Measurements from ENCODE around the gene NBAS.

Gene NBAS

DNA sequence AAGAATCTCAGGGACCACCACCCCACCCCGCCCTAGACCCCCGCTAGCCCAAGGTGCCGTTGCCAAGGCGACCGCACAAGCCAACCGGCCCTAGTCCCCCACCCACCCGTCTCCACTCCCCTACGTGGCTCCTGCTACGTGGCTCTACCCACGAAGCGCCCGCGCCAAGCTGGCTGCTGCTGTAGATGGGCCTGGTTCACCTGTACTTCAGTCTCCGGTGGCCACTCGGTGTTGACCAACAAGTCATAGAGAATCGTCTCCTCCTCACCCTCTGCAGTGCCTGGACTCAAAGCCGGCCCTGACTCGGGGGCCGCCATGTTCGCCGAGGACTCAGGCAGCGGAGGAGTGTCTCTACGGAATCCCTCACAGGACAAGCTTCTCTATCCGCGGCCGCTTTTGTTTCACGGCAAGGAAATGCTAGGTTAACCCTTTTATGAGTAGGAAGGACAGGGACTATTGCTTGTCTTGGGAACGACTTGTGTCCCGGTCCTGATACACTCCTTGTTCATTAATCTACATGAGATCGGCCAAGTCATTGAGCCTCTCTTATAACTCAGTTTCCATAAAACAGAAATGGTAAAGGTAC is at the start of gene NBAS:
NBAS (minus strand) TSS at position 347 of the 586 bp plus-strand sequence; CDS start at position 317, 30 bp downstream.
- DNase-seq: peak; percentile 87

DNA sequence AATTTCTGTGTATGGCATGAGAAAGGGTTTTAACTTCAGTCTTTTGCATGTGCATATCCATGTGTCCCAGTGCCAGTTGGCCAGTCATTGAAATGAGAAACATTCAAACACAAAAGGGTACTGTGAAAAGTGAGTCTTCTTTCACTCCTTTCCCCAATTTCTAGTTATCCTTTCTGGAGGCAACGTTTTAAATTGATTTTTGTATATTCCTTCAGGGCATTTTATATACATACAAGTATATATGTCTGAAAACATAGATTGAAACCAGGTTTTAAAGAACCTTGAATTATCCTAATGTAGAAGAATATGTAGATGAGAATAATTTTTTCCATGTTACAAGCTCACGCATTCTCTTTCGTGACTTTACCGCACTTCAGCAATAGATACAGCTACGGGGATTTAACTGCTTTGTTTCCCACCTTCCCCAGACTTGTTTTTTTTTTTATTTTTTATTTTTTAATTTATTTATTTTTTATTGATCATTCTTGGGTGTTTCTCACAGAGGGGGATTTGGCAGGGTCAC is 49.4 kb upstream of the NBAS start:
- DNase-seq: no peak

GRCh38 chr2:15609341-15610042 is 48.4 kb upstream of the NBAS start:
- DNase-seq: no peak

DNA sequence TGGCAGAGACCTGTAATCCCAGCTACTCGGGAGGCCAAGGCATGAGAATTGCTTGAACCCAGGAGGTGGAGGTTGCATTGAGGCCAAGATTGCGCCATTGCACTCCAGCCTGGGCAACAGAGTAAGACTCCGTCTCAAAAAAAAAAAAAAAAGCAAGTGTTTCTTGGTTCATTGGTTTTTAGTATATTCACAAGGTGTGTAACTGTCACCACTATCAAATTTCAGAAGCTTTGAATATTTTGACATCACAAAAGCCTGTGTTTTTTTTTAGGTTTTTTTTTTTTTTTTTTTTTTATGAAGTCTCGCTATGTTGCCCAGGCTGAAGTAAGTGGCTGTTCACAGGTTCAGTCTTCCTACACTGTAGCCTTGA is 47.2 kb upstream of the NBAS start:
- DNase-seq: no peak

GRCh38 chr2:15607709-15608391 is 46.7 kb upstream of the NBAS start:
- DNase-seq: no peak

DNA sequence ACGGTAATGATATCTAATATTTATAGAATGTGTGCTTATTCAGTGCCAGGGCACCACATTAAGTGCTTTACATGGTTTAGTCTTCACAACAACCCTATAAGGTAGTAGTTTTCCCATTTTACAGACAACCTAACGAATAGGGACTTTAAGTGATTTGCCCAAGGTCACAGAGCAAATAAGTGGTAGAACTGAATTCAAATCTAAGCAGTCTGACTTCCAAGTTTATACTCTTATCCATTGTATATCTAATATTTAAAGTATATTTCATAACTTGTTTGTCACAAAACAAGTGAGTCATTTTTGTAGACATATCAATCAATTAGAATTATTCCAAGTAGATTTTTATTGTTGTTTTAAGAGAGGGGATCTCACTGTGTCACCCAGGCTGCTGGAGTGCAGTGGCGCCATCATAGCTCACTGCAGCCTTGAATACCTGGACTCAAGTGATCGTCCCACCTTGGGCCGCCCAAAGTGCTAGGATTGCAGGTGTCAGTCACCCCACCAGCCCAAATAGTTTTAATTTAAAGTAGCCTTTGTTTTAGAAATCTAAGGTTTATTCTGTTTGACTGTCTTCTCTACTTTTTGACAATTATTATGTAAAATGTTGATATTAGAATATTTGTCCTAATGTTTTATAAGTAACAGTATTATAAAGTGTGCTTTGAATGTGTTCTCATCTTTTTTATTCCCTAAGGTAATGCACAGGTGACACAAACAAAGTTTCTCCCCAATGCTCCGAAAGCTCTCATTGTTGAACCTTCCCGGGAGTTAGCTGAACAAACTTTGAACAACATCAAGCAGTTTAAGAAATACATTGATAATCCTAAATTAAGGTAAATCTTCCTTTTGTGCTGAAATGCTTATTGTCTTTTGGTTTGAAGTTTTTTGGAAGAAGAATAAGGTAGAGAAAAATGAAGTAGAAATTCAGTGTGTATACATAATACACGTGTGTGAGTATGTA is 45.6 kb upstream of the NBAS start:
- DNase-seq: no peak

DNA sequence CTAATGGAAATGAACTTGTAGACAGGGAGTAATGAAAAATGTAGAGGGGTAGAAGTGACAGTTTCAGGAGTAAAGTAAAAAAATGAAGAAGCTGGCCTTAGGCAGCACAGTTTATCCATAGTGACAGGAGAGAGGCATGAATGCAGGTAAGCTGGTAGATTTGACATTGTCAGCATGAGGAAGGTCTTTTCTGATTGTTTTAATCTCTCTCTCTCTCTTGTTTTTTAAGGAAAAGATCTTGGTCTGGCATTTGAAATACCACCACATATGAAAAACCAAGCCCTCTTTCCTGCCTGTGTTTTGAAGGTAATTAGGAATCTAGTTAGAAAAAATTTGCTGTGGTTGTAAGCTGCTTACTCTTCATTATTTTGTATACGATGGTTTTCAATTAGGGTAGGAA is 44.6 kb upstream of the NBAS start:
- no peak for DNase-seq

GRCh38 chr2:15603948-15604347 is 42.8 kb upstream of the NBAS start:
- DNase-seq: no peak

DNA sequence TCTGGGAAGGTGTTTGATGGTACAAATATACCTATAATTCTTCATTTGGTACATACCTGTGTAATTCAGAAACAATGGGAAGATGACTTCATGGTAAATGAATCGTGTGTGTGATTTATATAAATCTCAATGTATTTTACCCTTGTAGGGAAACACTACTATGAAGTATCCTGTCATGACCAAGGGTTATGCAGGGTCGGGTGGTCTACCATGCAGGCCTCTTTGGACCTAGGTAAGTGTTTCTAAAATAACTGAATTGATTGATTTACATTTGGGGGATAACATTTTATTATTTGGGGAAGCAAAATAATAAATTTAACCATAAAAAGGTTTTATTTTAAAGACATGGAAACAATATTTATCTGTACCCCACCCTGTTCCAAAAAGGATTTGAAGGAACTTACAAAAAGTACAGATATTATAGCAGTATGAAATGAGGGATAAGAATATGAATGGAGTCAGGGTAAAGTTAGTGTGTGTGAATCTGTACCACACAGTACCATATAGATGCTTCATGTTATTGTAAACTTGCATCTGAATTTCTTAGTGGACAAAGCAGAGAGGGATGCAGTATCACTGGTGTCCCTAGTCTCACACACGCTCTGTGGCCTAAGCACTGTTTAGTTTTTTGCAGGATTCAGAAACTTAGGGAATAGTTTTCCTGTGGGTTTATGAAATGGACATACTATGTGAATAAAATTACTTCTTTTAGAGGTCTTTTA is 42.1 kb upstream of the NBAS start:
- DNase-seq: no peak

- DNase-seq: no peak
Observed at GRCh38 chr2:15602393-15602792, 41.3 kb upstream of the NBAS start.

DNA sequence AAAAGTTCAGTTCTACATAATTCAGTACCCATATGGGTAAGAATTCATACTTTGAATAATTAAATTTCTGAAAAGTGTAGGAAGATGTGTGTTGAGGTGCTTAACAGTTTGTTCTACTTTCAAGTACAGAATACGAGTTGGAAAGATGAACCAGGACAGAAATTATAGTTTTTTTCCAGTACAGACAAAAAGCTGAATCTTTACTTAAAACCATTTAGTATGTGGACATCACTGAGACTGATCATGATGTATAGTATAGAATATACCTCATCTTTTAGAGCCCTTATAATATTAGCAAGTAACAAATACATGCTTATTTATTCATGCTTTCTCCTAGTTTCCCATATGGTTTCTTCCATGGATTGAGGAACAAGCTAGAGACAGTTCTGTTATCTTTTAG is 40.5 kb upstream of the NBAS start:
- no peak for DNase-seq

- no peak for DNase-seq
Observed at GRCh38 chr2:15599994-15600393, 38.9 kb upstream of the NBAS start.

DNA sequence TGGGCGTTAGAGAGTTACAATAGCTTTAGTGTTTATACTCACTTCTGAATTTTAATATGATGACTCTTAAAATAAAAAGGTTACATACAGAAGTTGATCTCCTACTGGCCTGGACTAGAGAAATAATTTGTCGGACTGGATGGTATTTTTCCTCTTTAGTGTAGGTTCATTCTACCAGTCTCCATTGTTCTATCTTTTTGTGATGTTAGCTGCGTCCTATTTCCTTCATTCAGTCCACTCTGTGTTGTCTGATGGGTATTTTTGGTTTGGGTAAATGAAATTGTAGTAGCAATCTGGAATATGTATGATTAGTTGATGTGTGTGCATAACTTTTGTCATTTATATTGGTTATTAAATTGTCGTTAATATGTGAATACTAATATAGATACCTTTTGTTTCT is 35.8 kb upstream of the NBAS start:
- DNase-seq: no peak

DNA sequence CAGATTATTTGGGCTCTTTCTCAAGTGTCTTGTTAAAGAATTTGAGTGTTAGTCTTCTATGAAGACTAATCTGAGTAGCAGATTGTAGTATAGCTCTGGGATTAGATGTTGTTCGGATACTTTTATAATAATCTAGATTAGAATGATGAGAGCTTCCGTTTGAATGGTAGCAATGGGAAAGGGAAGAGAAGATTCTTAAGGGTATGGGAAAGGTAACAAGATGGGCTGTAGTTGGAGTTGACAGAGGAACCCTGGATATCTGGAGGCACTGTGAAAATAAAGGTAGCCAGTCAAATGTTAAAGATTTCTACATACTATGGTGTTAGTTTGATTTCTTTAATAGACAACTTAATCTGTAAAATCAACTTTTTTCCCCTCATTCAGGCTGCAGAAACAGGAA is 35.2 kb upstream of the NBAS start:
- DNase-seq: no peak

- no peak for DNase-seq
Observed at GRCh38 chr2:15595936-15596335, 34.8 kb upstream of the NBAS start.

DNA sequence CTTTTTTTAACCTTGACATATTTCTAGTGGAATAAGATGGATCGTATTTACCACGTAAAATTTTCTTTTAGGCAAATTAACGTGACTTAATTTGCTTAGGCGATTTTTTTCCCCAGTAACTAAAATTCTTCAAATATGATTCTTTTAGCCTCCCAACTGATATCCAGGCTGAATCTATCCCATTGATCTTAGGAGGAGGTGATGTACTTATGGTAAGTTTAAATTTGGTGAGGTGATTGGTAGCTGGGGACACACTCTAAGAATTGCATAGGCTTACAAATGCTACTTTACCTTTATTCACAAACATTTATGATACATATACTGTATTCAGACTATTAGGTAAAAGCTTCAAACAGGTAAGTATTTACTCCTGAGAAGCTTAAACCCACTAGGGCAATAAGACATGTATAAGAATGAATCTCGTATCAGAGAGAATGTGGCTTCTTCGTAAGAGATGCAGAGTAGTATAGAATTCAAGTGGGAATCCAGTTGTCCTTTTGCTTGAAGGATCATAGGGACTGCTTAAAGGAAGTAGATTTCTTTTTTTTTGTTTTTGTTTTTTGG is 34.3 kb upstream of the NBAS start:
- no peak for DNase-seq

DNA sequence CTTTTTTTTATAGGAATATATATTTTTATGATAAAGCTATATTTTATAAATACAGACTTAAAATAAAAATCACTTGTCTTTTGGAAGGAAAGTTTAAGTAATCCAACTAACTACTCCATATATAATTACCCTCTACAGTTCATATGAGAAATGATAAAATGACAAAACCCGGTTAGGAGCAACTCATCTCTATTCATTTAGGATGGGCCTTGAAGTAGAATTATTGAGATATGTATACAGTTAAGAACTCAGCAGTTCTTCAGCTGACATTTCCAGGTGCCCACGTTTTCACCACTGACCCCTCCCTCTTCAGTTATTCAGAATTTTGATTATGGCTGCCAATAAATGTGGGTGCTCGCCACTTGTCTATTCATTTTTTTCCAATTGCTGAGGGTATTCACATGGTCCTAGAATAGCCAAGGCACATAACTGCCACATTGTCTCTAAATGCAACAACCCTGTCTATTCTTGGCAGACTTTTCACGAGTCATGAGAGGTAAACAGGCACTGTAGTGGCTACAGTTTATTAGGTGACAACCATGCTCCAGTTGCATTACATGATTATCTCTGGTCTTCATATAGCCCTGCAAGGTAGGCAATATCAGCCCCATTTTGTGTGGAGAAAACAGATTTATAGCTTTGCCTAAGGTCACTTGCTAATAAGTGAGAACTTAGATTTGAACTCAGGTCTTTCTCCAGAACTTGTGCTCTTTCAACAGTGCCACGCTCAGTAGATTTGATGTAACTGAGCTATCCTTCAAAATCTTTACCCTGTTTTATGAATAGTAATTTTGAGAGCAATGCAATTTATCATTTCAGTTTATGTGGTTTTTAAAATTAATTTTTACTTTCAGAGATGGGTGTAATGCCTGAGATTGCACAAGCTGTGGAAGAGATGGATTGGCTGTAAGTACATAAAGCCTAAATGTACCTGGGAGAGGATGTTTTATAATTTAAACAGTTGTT is 33.4 kb upstream of the NBAS start:
- DNase-seq: no peak

DNA sequence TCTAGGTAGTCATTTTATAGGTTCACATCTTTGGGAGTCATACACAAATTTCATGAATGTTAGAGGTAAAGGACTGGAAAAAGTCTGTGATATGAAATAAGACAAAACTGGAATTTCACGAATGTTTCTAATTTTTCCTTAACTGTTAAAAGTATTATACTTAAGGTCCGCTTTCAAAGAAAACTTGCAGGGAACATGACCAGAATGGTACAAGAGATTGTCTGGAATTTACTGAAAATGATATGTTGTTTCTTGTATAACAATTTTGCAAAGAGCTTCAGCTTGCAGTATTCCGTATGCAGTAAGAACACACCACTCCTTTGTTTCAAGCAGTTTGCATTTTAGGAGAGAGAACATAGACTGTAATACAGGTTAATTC is 32.2 kb upstream of the NBAS start:
- DNase-seq: no peak

GRCh38 chr2:15591692-15592463 is 30.7 kb upstream of the NBAS start, which contains the start of gene DDX1:
TSS of gene DDX1 (plus strand) at chr2:15591868. CDS start at chr2:15591934, 66 bp downstream.
- DNase-seq: peak; percentile 97

GRCh38 chr2:15591373-15591691 is 30.2 kb upstream of the NBAS start:
- DNase-seq: no peak
